ENCODE data around the gene AARS2. TPM values are rescaled to one million over a fixed set of nuclear protein-coding genes. Genes with fewer than 3 reads are reported as not detected.

AARS2 gene
- total RNA-seq, 1 experiment from 2014 or later = 21.7 TPM

- Histone ChIP-seq H3K9me3 (ENCODE audit: control insufficient read depth, low read depth, low read length) (no peaks in the 10 kb centered on the region), H3K79me1 (ENCODE audit: insufficient read depth, low read depth, low read length, poor library complexity, severe bottlenecking) (no peaks in the 10 kb centered on the region), H3K18ac (ENCODE audit: insufficient read length, low read depth, low read length) (no peak overlapping the region), H2BK120ac (ENCODE audit: low read depth, low read length, poor library complexity, severe bottlenecking) (no peak overlapping the region), H3K23me2 (ENCODE audit: insufficient read length, low read depth, low read length, poor library complexity, severe bottlenecking) (peaks cover 10% of the 10 kb centered on the region), H3K27me3 (ENCODE audit: insufficient read depth, low read length) (no peaks in the 10 kb centered on the region; the same call in 1 of the 2 replicates), H3K4me1 (ENCODE audit: insufficient read depth, low read length) (no peaks in the 10 kb centered on the region), H3K4me2 (ENCODE audit: insufficient read depth, insufficient read length, low read length) (no peak overlapping the region), H3K27ac (ENCODE audit: insufficient read length, low read depth, low read length) (no peak overlapping the region), H3K14ac (ENCODE audit: insufficient read depth, low read length) (no peak overlapping the region), H2BK20ac (ENCODE audit: low read depth, low read length, poor library complexity, severe bottlenecking) (no peak overlapping the region), H4K8ac (replicated peaks; ENCODE audit: insufficient read length, low read depth, low read length) (no peak overlapping the region), H4K20me1 (ENCODE audit: control insufficient read depth, insufficient read depth, insufficient read length) (no peaks in the 10 kb centered on the region), H4K91ac (ENCODE audit: insufficient read length, low read depth, low read length) (no peak overlapping the region), H3K23ac (ENCODE audit: insufficient read length, low read depth, low read length) (no peak overlapping the region), H3K56ac (ENCODE audit: insufficient read length, low read depth, low read length) (no peak overlapping the region), H2AK5ac (ENCODE audit: insufficient read length, low read length) (no peak overlapping the region), H2AFZ (ENCODE audit: low read length) (no peak overlapping the region), H2BK15ac (ENCODE audit: low read depth, low read length) (no peak overlapping the region), H4K5ac (ENCODE audit: insufficient read length, low read depth, low read length) (no peak overlapping the region), H3T11ph (ENCODE audit: low read length) (no peak overlapping the region), H2BK5ac (ENCODE audit: insufficient read length, low read length) (no peak overlapping the region), H3K9ac (ENCODE audit: extremely low read depth, insufficient read length, low read length) (no peak overlapping the region), H2BK12ac (ENCODE audit: insufficient read length, low read depth, low read length) (no peak overlapping the region), H3K79me2 (ENCODE audit: insufficient read depth, low read length) (no peaks in the 10 kb centered on the region), H3K4ac (ENCODE audit: low read depth, low read length) (no peak overlapping the region)
- Mint-ChIP-seq H3K27me3 (ENCODE audit: low read depth) (peaks cover 26% of the 10 kb centered on the region), H3K4me3 (no peak overlapping the region), H3K27ac (no peak overlapping the region), H3K36me3 (ENCODE audit: insufficient read depth in 1 of 3, low read depth in 3 of 3) (peaks cover 30 to 60% (median 53%) of the 10 kb centered on the region in 3 experiments; a peak in 6 of 7 replicates), H3K4me1 (peaks cover 13 to 14% of the 10 kb centered on the region in 2 experiments), H3K9me3 (no peaks in the 10 kb centered on the region)
- TF ChIP-seq CTCF (conservative IDR thresholded peaks at IDR 0.05) = no peak
- WGBS (ENCODE audit: extremely low coverage, insufficient read length, low lambda C conversion rate) = no CpG with 5 or more reads among the region's 7 CpGs
- no peak for DNase-seq
These were observed 12.8 kb downstream of the AARS2 start for GRCh38 chr6:44300292-44300823.

Data from H9 (cell line).